ENCODE measurements around the gene TNS3. TPM values are rescaled to one million over a fixed set of nuclear protein-coding genes. Genes with fewer than 3 reads are reported as not detected.
A peak's percentile ranks its signal among the peaks of the same experiment; 100 is the strongest.
"Not testable (repeated sequence)": the region's sequence is repeated elsewhere in the genome, so short reads cannot be mapped to it uniquely, and the experiment has no call there.

Gene TNS3
- total RNA-seq, 1 donor from 2014 or later, result 42.4 TPM

GRCh38 chr7:47281161-47281560 lies 300.8 kb downstream of the TNS3 start:
- no peak for DNase-seq
- intact Hi-C loops (cut with micrococcal nuclease), result no loop called here
- ATAC-seq, result no peak

- no peak for ATAC-seq
- intact Hi-C loops (cut with micrococcal nuclease), result no loop called here
- no peak for DNase-seq
Measured at GRCh38 chr7:47280114-47280513, 301.8 kb downstream of the TNS3 start.

GRCh38 chr7:47278043-47278442 lies 303.9 kb downstream of the TNS3 start:
- DNase-seq (no peak), ATAC-seq (no peak)
- intact Hi-C loops (cut with micrococcal nuclease), result no loop called here

- no peak for DNase-seq
- intact Hi-C loops (cut with micrococcal nuclease), result no loop called here
- ATAC-seq, result no peak
Measured at GRCh38 chr7:47277321-47277781, 304.6 kb downstream of the TNS3 start.

- intact Hi-C loops (cut with micrococcal nuclease), result no loop called here
- DNase-seq (no peak), ATAC-seq (peak; percentile 28)
Measured at GRCh38 chr7:47273974-47274766, 307.7 kb downstream of the TNS3 start.

- DNase-seq (no peak), ATAC-seq (no peak)
- intact Hi-C loops (cut with micrococcal nuclease), result no loop called here
Measured at GRCh38 chr7:47273088-47273487, 308.8 kb downstream of the TNS3 start.

- DNase-seq (no peak), ATAC-seq (no peak)
- intact Hi-C loops (cut with micrococcal nuclease), result no loop called here
Measured at GRCh38 chr7:47271749-47272148, 310.2 kb downstream of the TNS3 start.

GRCh38 chr7:47268851-47269836 lies 312.8 kb downstream of the TNS3 start:
- intact Hi-C loops (cut with micrococcal nuclease), result no loop called here
- ATAC-seq (no peak), DNase-seq (no peak)

- intact Hi-C loops (cut with micrococcal nuclease), result no loop called here
- ATAC-seq, result no peak
- DNase-seq, result no peak
Measured at GRCh38 chr7:47267346-47267745, 314.6 kb downstream of the TNS3 start.

- ATAC-seq (peak; percentile 25), DNase-seq (no peak)
- intact Hi-C loops (cut with micrococcal nuclease), result loop anchor here (1.0 kb wide), 1 partner anchor 553 kb away; no protein-coding TSS in a partner anchor
Measured at GRCh38 chr7:47266799-47267198, 315.1 kb downstream of the TNS3 start.

- intact Hi-C loops (cut with micrococcal nuclease), result loop anchor here (1.0 kb wide), 1 partner anchor 553 kb away; no protein-coding TSS in a partner anchor
- DNase-seq (peak; percentile 65), ATAC-seq (peak; percentile 88)
Measured at GRCh38 chr7:47266131-47266706, 315.7 kb downstream of the TNS3 start.

GRCh38 chr7:47265621-47266020 lies 316.3 kb downstream of the TNS3 start:
- ATAC-seq, result no peak
- no peak for DNase-seq
- intact Hi-C loops (cut with micrococcal nuclease), result loop anchor here (1.0 kb wide), 1 partner anchor 554 kb away; no protein-coding TSS in a partner anchor

- DNase-seq (no peak), ATAC-seq (no peak)
- intact Hi-C loops (cut with micrococcal nuclease), result no loop called here
Measured at GRCh38 chr7:47264021-47264651, 317.8 kb downstream of the TNS3 start.

GRCh38 chr7:47262881-47263280 lies 319.0 kb downstream of the TNS3 start:
- intact Hi-C loops (cut with micrococcal nuclease), result no loop called here
- ATAC-seq, result no peak
- DNase-seq, result no peak

- ATAC-seq; DNase-seq; intact Hi-C loops (cut with micrococcal nuclease): not testable (repeated sequence)
Measured at GRCh38 chr7:47262160-47262559, 319.8 kb downstream of the TNS3 start.

GRCh38 chr7:47260270-47260669 lies 321.6 kb downstream of the TNS3 start:
- intact Hi-C loops (cut with micrococcal nuclease), result no loop called here
- DNase-seq, result no peak
- no peak for ATAC-seq

- intact Hi-C loops (cut with micrococcal nuclease), result no loop called here
- no peak for ATAC-seq
- no peak for DNase-seq
Measured at GRCh38 chr7:47259682-47260081, 322.2 kb downstream of the TNS3 start.

- DNase-seq (no peak), ATAC-seq (no peak)
- intact Hi-C loops (cut with micrococcal nuclease), result no loop called here
Measured at GRCh38 chr7:47258798-47259197, 323.1 kb downstream of the TNS3 start.

- intact Hi-C loops (cut with micrococcal nuclease), result no loop called here
- no peak for ATAC-seq
- no peak for DNase-seq
Measured at GRCh38 chr7:47256016-47256415, 325.9 kb downstream of the TNS3 start.

All from left ventricle myocardium superior (tissue), 1 donor.